ENCODE results near the gene TMX3. TPM values are rescaled to one million over a fixed set of nuclear protein-coding genes. Genes with fewer than 3 reads are reported as not detected.

TMX3 gene
- total RNA-seq, 1 donor from 2014 or later = 15.6 TPM

Other genes starting within 250 kb of the TMX3 start
- gene CCDC102B, start 83.0 kb upstream of the TMX3 start, total RNA-seq = 0.30 TPM

Measured in left lobe of liver (tissue), 1 donor.